Mucosa of descending colon (tissue), 3 donors: Measurements from ENCODE around the gene EXOC6. TPM values are rescaled to one million over a fixed set of nuclear protein-coding genes. Genes with fewer than 3 reads are reported as not detected.

ENCODE experiments used
- ATAC-seq: fragments of 200-7000 bp; cut with Tn5 transposase; one replicate; pipeline ENCODE4 v1.9.1; 2020; ENCODE audit warnings: mild to moderate bottlenecking, moderate library complexity
- DNase-seq, 3 donors: peaks; one replicate each; pipeline ENCODE4 v3.0.0-alpha.2; 2020
- H3K36me3 ChIP-seq: fragments of 200-600 bp; one replicate; pipeline ENCODE4 v1.8.0; 2021; ENCODE audit warnings: low read depth, mild to moderate bottlenecking
- H3K4me1 ChIP-seq: fragments of 200-600 bp; one replicate; pipeline ENCODE4 v1.8.0; 2021; ENCODE audit warnings: low read depth, mild to moderate bottlenecking
- H3K4me3 ChIP-seq: fragments of 200-600 bp; one replicate; pipeline ENCODE4 v1.8.0; 2021; ENCODE audit warnings: mild to moderate bottlenecking
- H3K9me3 ChIP-seq: fragments of 200-600 bp; one replicate; pipeline ENCODE4 v1.8.0; 2021; ENCODE audit warnings: mild to moderate bottlenecking
- intact Hi-C, 2 donors: fragments of 100-400 bp; cut with DNase I in 1 of 2; cut with micrococcal nuclease in 1 of 2; formaldehyde crosslinking; loops; one replicate each; pipeline versions ENCODE4 v1.11.0 to v1.11.1; 2022; cut with DNase I, micrococcal nuclease
- total RNA-seq, 3 donors: library from RNA; stranded (reverse); fragmentation: NEBNext Ultra II Directional in 2 of 3; extraction: Animal tissue kit (Norgen Biotek cat#: 25700) in 2 of 3; gene quantifications; one replicate each; pipeline versions ENCODE4 v1.2.1 to v1.2.4, GENCODE V29; 2021 to 2023
- TF ChIP-seq, protein P1 (sequence below): fragments of 200-600 bp; IDR thresholded peaks from one replicate; pipeline ENCODE4 v1.8.0; 2022; ENCODE audit warnings: antibody characterized with exemption, mild to moderate bottlenecking
- donor health status: DM: no; HTN: no; CAD: no; lungs with moderate emphysema.
- donor health status: DM: no; HTN: no; CAD: no.
- donor health status: DM: no; HTN: yes; CAD: no.

EXOC6 gene
- total RNA-seq, 3 donors from 2014 or later, result 12.7 to 13.9 (median 13.1) TPM

DNA sequence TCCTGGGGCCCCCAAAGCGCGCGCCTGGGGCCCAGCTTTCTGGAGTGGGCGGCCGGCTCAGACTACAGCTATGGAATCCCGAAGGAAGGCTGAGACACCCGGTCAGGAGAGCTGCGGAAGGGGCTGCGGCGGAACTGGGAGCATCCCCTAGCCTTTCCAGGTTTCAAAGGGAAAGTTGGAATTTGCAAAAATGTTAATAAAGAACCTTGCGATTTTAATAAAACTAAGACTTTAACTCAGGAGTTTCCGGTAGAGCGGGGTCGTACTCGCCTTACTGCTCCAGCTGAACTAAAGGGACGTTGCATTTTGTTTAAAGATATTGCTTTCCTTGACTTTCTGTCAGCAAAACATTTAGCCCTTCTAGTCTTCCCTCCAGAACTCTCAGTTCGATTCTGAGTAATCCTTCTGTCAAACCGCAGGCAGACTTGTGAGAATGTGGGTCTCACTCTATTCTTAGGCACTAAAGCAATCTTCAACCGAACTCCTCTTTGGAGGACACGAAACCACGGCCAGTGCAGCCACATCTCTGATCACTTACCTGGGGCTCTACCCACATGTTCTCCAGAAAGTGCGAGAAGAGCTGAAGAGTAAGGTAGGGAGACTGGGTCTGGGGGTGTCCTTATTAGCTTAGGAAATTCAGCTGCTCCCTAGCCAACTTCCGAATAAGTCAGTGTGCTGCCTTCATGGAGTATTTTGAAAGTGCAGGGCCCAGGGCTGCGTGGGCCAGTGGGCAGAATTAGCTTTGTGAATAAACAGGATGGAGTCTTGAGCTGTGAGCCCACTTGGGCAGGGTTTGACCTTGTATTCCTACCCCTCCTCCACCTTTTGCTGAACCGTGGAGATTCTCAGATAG lies 227.3 kb downstream of the EXOC6 start:
- no peak for DNase-seq
- no peak overlapping the region for H3K4me3 ChIP-seq
- no peak for ATAC-seq
- no peaks in the 10 kb centered on the region for H3K9me3 ChIP-seq
- TF ChIP-seq, protein P1, sequence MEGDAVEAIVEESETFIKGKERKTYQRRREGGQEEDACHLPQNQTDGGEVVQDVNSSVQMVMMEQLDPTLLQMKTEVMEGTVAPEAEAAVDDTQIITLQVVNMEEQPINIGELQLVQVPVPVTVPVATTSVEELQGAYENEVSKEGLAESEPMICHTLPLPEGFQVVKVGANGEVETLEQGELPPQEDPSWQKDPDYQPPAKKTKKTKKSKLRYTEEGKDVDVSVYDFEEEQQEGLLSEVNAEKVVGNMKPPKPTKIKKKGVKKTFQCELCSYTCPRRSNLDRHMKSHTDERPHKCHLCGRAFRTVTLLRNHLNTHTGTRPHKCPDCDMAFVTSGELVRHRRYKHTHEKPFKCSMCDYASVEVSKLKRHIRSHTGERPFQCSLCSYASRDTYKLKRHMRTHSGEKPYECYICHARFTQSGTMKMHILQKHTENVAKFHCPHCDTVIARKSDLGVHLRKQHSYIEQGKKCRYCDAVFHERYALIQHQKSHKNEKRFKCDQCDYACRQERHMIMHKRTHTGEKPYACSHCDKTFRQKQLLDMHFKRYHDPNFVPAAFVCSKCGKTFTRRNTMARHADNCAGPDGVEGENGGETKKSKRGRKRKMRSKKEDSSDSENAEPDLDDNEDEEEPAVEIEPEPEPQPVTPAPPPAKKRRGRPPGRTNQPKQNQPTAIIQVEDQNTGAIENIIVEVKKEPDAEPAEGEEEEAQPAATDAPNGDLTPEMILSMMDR, result no peak
- H3K36me3 ChIP-seq, result no peaks in the 10 kb centered on the region
- peaks cover 38% of the 10 kb centered on the region for H3K4me1 ChIP-seq
- intact Hi-C loops, result loop anchor here in 1 of 2 donors (10.0 kb wide), 1 partner anchor 279 kb away; no protein-coding TSS in a partner anchor

DNA sequence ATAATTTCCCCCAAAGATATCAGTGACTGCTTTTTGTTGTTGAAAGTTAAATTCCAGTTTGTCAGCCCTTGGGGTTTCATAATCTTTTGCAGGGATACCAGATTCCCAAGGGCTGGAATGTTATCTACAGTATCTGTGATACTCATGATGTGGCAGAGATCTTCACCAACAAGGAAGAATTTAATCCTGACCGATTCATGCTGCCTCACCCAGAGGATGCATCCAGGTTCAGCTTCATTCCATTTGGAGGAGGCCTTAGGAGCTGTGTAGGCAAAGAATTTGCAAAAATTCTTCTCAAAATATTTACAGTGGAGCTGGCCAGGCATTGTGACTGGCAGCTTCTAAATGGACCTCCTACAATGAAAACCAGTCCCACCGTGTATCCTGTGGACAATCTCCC lies 228.6 kb downstream of the EXOC6 start:
- intact Hi-C loops, result loop anchor here in 1 of 2 donors (10.0 kb wide), 1 partner anchor 278 kb away; no protein-coding TSS in a partner anchor

DNA sequence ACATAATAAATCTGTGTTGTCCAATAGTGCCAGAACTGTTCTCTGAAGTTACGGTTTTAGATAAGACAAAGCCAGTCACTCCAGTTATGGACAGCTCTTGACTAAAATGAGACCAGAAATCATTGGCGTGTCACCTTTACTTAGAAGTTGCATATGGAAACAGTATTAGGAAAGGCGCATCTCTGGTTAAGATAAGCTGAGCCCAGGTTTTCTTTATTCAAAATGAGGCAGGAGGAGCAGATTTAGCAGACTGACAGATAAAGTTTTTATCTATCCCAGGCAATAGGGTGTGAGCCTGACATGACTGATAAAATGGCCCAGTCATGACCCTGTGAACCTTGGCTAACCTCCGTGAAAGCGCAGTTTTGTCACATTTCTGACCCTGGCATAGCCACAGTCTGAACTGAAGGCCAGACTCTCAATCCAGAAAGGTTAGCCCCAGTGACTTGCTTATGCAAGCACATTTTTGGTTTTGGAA lies 229.6 kb downstream of the EXOC6 start:
- TF ChIP-seq, protein P1, result no peak
- H3K4me3 ChIP-seq, result no peak overlapping the region
- DNase-seq (no peak), ATAC-seq (no peak)
- H3K36me3 ChIP-seq, result no peaks in the 10 kb centered on the region
- intact Hi-C loops, result loop anchor here in 1 of 2 donors (10.0 kb wide), 1 partner anchor 277 kb away; no protein-coding TSS in a partner anchor
- peaks cover 25% of the 10 kb centered on the region for H3K4me1 ChIP-seq
- no peaks in the 10 kb centered on the region for H3K9me3 ChIP-seq

More for the DNA sequence above, 228.6 kb downstream of the EXOC6 start:
- H3K9me3 ChIP-seq, result no peaks in the 10 kb centered on the region
- no peaks in the 10 kb centered on the region for H3K36me3 ChIP-seq
- DNase-seq (no peak), ATAC-seq (no peak)
- no peak overlapping the region for H3K4me3 ChIP-seq
- TF ChIP-seq, protein P1, result no peak
- H3K4me1 ChIP-seq, result peaks cover 35% of the 10 kb centered on the region

DNA sequence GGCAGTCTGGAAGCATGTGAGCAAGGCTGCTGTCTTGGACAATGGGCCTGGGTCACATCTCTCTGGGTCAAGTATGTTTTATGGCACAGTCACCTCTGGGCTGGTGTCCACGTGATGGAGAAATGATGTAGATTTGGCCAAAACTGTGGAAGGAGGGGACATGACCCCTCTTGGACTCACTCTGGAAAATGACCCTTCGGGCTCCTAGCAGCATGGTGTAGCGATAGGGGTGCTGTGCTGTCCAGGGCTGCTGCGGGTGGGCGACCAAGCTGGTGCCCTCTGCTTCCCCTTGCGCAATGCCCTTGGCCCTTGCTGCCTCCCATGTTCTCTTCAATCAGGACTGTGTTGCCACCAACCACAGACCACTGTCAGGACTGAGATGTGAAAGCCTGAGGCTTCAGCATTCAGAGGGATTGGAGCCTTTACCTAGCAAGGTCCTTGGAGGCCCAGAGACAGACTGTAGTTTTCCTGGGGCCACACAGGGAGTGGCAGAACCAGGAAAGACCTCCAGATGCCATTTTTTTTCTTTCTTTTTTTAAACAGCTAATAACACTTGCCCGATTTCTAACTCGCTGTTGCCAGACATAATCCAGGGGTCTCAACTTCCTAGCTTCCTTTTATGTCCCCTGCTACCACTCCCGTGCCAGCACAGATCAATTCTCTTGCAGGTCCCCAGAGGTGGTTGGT lies 231.5 kb downstream of the EXOC6 start:
- ATAC-seq (no peak), DNase-seq (no peak)

More for the DNA sequence above, 231.5 kb downstream of the EXOC6 start:
- H3K9me3 ChIP-seq, result no peaks in the 10 kb centered on the region
- H3K4me1 ChIP-seq, result peaks cover 6% of the 10 kb centered on the region
- H3K4me3 ChIP-seq, result no peak overlapping the region
- no peaks in the 10 kb centered on the region for H3K36me3 ChIP-seq
- intact Hi-C loops, result loop anchor here (10.0 kb wide), 2 partner anchors 275 to 425 kb away; no protein-coding TSS in a partner anchor
- TF ChIP-seq, protein P1, result no peak
